K562 (cell line): ENCODE measurements around the gene GRIP1. TPM values are rescaled to one million over a fixed set of nuclear protein-coding genes. Genes with fewer than 3 reads are reported as not detected.

Experiments
- ARID3B ChIP-seq: fragments of 250-450 bp; sonication (Bioruptor Pico); IDR thresholded peaks from 2 replicates; pipeline ENCODE4 v1.4.0; 2020; ENCODE audit warnings: borderline replicate concordance
- CTCF ChIP-seq, 3 experiments: IDR thresholded peaks in 2 of 3; conservative IDR thresholded peaks in 1 of 3; 2 replicates each; pipeline ENCODE4 v1.5.1; 2011 to 2012; ENCODE audit warnings: low read length in 3 of 3, mild to moderate bottlenecking in 3 of 3, control low read depth in 2 of 3, improper control_type of control experiment in 1 of 3, inconsistent platforms in 1 of 3, low read depth in 1 of 3, mixed read lengths in 1 of 3, moderate library complexity in 1 of 3; ENCODE audit not compliant: insufficient read depth in 2 of 3
- REST ChIP-seq, 2 experiments: fragments of 450-650 bp; formaldehyde crosslinking in 1 of 2; IDR thresholded peaks; 2 replicates each; pipeline versions ENCODE4 v1.4.0 to v1.6.1; 2014 to 2020; ENCODE audit warnings: mild to moderate bottlenecking in 2 of 2, borderline replicate concordance in 1 of 2, low read depth in 1 of 2
- SMC3 ChIP-seq: conservative IDR thresholded peaks from 2 replicates; pipeline ENCODE4 v1.6.1; 2011; ENCODE audit warnings: low read depth, low read length, improper control_type of control experiment; ENCODE audit not compliant: insufficient read depth
- SP1 ChIP-seq: sonication (generic); formaldehyde crosslinking; IDR thresholded peaks from 2 replicates; pipeline ENCODE4 v1.8.1; 2022; ENCODE audit warnings: mild to moderate bottlenecking, missing genetic modification reagents
- VEZF1 ChIP-seq: fragments of 200-800 bp; sonication (Bioruptor generic); IDR thresholded peaks from 2 replicates; pipeline ENCODE4 v1.6.1; 2017; ENCODE audit warnings: missing genetic modification characterization, missing compliant biosample characterization
- ZNF354B ChIP-seq: fragments of 250-450 bp; sonication (Bioruptor Pico); IDR thresholded peaks from 2 replicates; pipeline ENCODE4 v1.4.0; 2020
- polyA plus RNA-seq, 8 experiments: library from polyadenylated mRNA; depleted of rRNA in 4 of 8; stranded (reverse) in 5 of 8; unstranded in 3 of 8; fragments of >200 nt; fragmentation: Nextera tagmentation in 2 of 8; fragmentation: Illumina TruSeq in 1 of 8; extraction: Ambion mirVana in 2 of 8; extraction: Trizol in 1 of 8; gene quantifications; 2 replicates each; pipeline versions ENCODE4 v1.2.1 to v1.2.3, GENCODE V29; 2011 to 2014; ENCODE audit warnings: inconsistent platforms in 1 of 8, missing spikeins in 1 of 8
- total RNA-seq, 7 experiments: library from RNA; depleted of rRNA in 6 of 7; stranded (reverse); fragments of >200 nt in 6 of 7; fragmentation: Illumina TruSeq in 2 of 7; extraction: Trizol in 2 of 7; gene quantifications; 2 replicates each; pipeline versions ENCODE4 v1.2.1 to v1.2.3, GENCODE V29; 2011 to 2021; ENCODE audit warnings: low replicate concordance in 1 of 7

GRIP1 gene
- total and polyA plus RNA-seq, 9 of the 15 experiments (the other 6 are each of a cell fraction or from before 2014, with no cell fraction given): 0.28 to 1.2 (median 0.45) TPM

GRCh38 chr12:66352197-66352596, 326.7 kb downstream of the GRIP1 start (continued):
- peak; percentile 31 to 42 (median 33); a peak in 4 of 6 replicates for TF ChIP-seq CTCF (IDR thresholded peaks at IDR 0.05 in 2 of 3, conservative IDR thresholded peaks at IDR 0.05 in 1 of 3; ENCODE audit: insufficient read depth in 2 of 3, low read depth in 1 of 3, low read length in 3 of 3)
- TF ChIP-seq REST (IDR thresholded peaks at IDR 0.05; ENCODE audit: borderline replicate concordance): peak; percentile 10; the same call in 1 of the 2 replicates
- no peak for TF ChIP-seq REST (CRISPR knock-in tag; IDR thresholded peaks at IDR 0.05; ENCODE audit: low read depth)
- TF ChIP-seq ZNF354B (CRISPR knock-in tag): no peak
- no peak for TF ChIP-seq VEZF1 (CRISPR knock-in tag)
- no peak for TF ChIP-seq ARID3B (CRISPR knock-in tag)
- peak; percentile 32; the same call in 1 of the 2 replicates for TF ChIP-seq SMC3
- no peak for TF ChIP-seq SP1 (CRISPR knock-in tag)
